ACC112 (cell line): Measurements from ENCODE around the gene LILRA6.

Experiments used
- H2AFZ ChIP-seq: fragments of 200-600 bp; sonication (generic); one replicate; pipeline ENCODE4 v1.6.0; 2017; ENCODE audit warnings: antibody characterized with exemption, low read length; ENCODE audit not compliant: unreplicated experiment
- H3K27ac ChIP-seq: fragments of 200-600 bp; sonication (generic); 2 replicates; pipeline ENCODE4 v1.5.1; 2014; ENCODE audit warnings: low read depth, mild to moderate bottlenecking, antibody characterized with exemption, low read length, moderate library complexity
- H3K27me3 ChIP-seq: fragments of 200-600 bp; sonication (generic); 2 replicates; pipeline ENCODE4 v1.6.1; 2014; ENCODE audit warnings: mild to moderate bottlenecking, antibody characterized with exemption, low read length, moderate library complexity, mixed read lengths; ENCODE audit not compliant: insufficient read depth
- H3K36me3 ChIP-seq: fragments of 200-600 bp; sonication (generic); 2 replicates; pipeline ENCODE4 v1.6.1; 2016; ENCODE audit warnings: mild to moderate bottlenecking, antibody characterized with exemption, low read length, moderate library complexity, mixed read lengths; ENCODE audit not compliant: insufficient read depth
- H3K4me1 ChIP-seq: fragments of 200-600 bp; sonication (generic); one replicate; pipeline ENCODE4 v1.6.1; 2016; ENCODE audit warnings: low read length, mixed read lengths; ENCODE audit not compliant: insufficient read depth, unreplicated experiment, control insufficient read depth
- H3K4me3 ChIP-seq: fragments of 200-600 bp; sonication (generic); 2 replicates; pipeline ENCODE4 v1.5.1; 2014; ENCODE audit warnings: mild to moderate bottlenecking, low read depth, low read length
- H3K79me2 ChIP-seq: fragments of 200-600 bp; sonication (generic); one replicate; pipeline ENCODE4 v1.6.0; 2016; ENCODE audit warnings: low read length; ENCODE audit not compliant: control insufficient read depth, unreplicated experiment, insufficient read depth

LILRA6 gene

GRCh38 chr19:54266133-54266532, 23.5 kb upstream of the LILRA6 start:
- Histone ChIP-seq H3K27ac (no peak overlapping the region), H3K36me3 (no peaks in the 10 kb centered on the region), H3K4me3 (no peak overlapping the region), H3K79me2 (no peaks in the 10 kb centered on the region), H2AFZ (no peak overlapping the region), H3K4me1 (no peaks in the 10 kb centered on the region), H3K27me3 (peaks cover 30% of the 10 kb centered on the region)

GRCh38 chr19:54262470-54262869, 19.9 kb upstream of the LILRA6 start:
- peaks cover 18% of the 10 kb centered on the region for H3K27me3 ChIP-seq

GRCh38 chr19:54262066-54262465, 19.5 kb upstream of the LILRA6 start:
- H3K4me3 ChIP-seq: no peak overlapping the region
- H3K36me3 ChIP-seq: no peaks in the 10 kb centered on the region
- H3K27ac ChIP-seq: no peak overlapping the region
- no peaks in the 10 kb centered on the region for H3K79me2 ChIP-seq
- H3K4me1 ChIP-seq: no peaks in the 10 kb centered on the region
- no peak overlapping the region for H2AFZ ChIP-seq
- peaks cover 22% of the 10 kb centered on the region for H3K27me3 ChIP-seq

More at GRCh38 chr19:54262470-54262869, 19.9 kb upstream of the LILRA6 start:
- H3K27ac ChIP-seq: no peak overlapping the region
- no peaks in the 10 kb centered on the region for H3K79me2 ChIP-seq
- H3K4me1 ChIP-seq: no peaks in the 10 kb centered on the region
- H3K4me3 ChIP-seq: no peak overlapping the region
- H3K36me3 ChIP-seq: no peaks in the 10 kb centered on the region
- H2AFZ ChIP-seq: no peak overlapping the region

- H3K27ac ChIP-seq: no peak within 1 kb of the TSS
- no peaks in the 10 kb centered on the region for H3K4me1 ChIP-seq
- H3K27me3 ChIP-seq: peaks cover 38% of the 10 kb centered on the region
- H3K79me2 ChIP-seq: no peaks in the 10 kb centered on the region
- H3K4me3 ChIP-seq: no peak within 1 kb of the TSS
- no peak within 1 kb of the TSS for H2AFZ ChIP-seq
- no peaks in the 10 kb centered on the region for H3K36me3 ChIP-seq
Measured at GRCh38 chr19:54257116-54257480, 14.5 kb upstream of the LILRA6 start, which contains the start of gene LILRB5. LILRB5 (minus strand) TSS chr19:54257273; CDS start chr19:54257193, 80 bp downstream.

GRCh38 chr19:54256250-54257115, 13.9 kb upstream of the LILRA6 start:
- H3K4me3 ChIP-seq: no peak overlapping the region
- H3K27me3 ChIP-seq: peaks cover 38% of the 10 kb centered on the region
- no peaks in the 10 kb centered on the region for H3K4me1 ChIP-seq
- no peak overlapping the region for H2AFZ ChIP-seq
- no peaks in the 10 kb centered on the region for H3K36me3 ChIP-seq
- H3K27ac ChIP-seq: no peak overlapping the region
- no peaks in the 10 kb centered on the region for H3K79me2 ChIP-seq

GRCh38 chr19:54255105-54255775, 12.7 kb upstream of the LILRA6 start:
- no peaks in the 10 kb centered on the region for H3K79me2 ChIP-seq
- peaks cover 38% of the 10 kb centered on the region for H3K27me3 ChIP-seq
- H3K36me3 ChIP-seq: no peaks in the 10 kb centered on the region
- H3K4me1 ChIP-seq: peaks cover 2% of the 10 kb centered on the region
- H3K4me3 ChIP-seq: no peak overlapping the region
- no peak overlapping the region for H3K27ac ChIP-seq
- H2AFZ ChIP-seq: no peak overlapping the region

GRCh38 chr19:54254195-54254906, 11.8 kb upstream of the LILRA6 start:
- H3K4me1 ChIP-seq: peaks cover 2% of the 10 kb centered on the region
- H3K4me3 ChIP-seq: no peak overlapping the region
- H3K36me3 ChIP-seq: no peaks in the 10 kb centered on the region
- no peak overlapping the region for H2AFZ ChIP-seq
- peaks cover 32% of the 10 kb centered on the region for H3K27me3 ChIP-seq
- H3K27ac ChIP-seq: no peak overlapping the region
- H3K79me2 ChIP-seq: no peaks in the 10 kb centered on the region

- H3K4me3 ChIP-seq: no peak overlapping the region
- no peak overlapping the region for H2AFZ ChIP-seq
- peaks cover 32% of the 10 kb centered on the region for H3K27me3 ChIP-seq
- no peaks in the 10 kb centered on the region for H3K36me3 ChIP-seq
- H3K4me1 ChIP-seq: peaks cover 2% of the 10 kb centered on the region
- H3K27ac ChIP-seq: no peak overlapping the region
- H3K79me2 ChIP-seq: no peaks in the 10 kb centered on the region
Measured at GRCh38 chr19:54253331-54254194, 11.0 kb upstream of the LILRA6 start.

- no peak overlapping the region for H3K27ac ChIP-seq
- peaks cover 2% of the 10 kb centered on the region for H3K4me1 ChIP-seq
- no peak overlapping the region for H3K4me3 ChIP-seq
- H3K79me2 ChIP-seq: no peaks in the 10 kb centered on the region
- no peaks in the 10 kb centered on the region for H3K36me3 ChIP-seq
- no peak overlapping the region for H2AFZ ChIP-seq
- peaks cover 32% of the 10 kb centered on the region for H3K27me3 ChIP-seq
Measured at GRCh38 chr19:54252845-54253244, 10.3 kb upstream of the LILRA6 start.

- Histone ChIP-seq H3K36me3 (no peaks in the 10 kb centered on the region), H3K4me3 (no peak overlapping the region), H2AFZ (no peak overlapping the region), H3K79me2 (no peaks in the 10 kb centered on the region), H3K27ac (no peak overlapping the region), H3K4me1 (peaks cover 2% of the 10 kb centered on the region), H3K27me3 (peaks cover 26% of the 10 kb centered on the region)
Measured at GRCh38 chr19:54252243-54252642, 9.7 kb upstream of the LILRA6 start.
